GM12872 (cell line): ENCODE data around the gene MOXD1.

Experiments used
- CTCF ChIP-seq: IDR thresholded peaks from 3 replicates; pipeline ENCODE4 v1.5.1; 2011; ENCODE audit warnings: low read depth, mild to moderate bottlenecking, low read length, moderate library complexity; ENCODE audit not compliant: insufficient read depth

Gene MOXD1

GRCh38 chr6:132362442-132363185 lies 38.7 kb downstream of the MOXD1 start:
- no peak for TF ChIP-seq CTCF

GRCh38 chr6:132361101-132361500 lies 40.2 kb downstream of the MOXD1 start:
- TF ChIP-seq CTCF: no peak

- no peak for TF ChIP-seq CTCF
Observed at GRCh38 chr6:132359886-132360285, 41.4 kb downstream of the MOXD1 start.

GRCh38 chr6:132357120-132357519 lies 44.2 kb downstream of the MOXD1 start:
- no peak for TF ChIP-seq CTCF

GRCh38 chr6:132354517-132355167 lies 46.6 kb downstream of the MOXD1 start:
- TF ChIP-seq CTCF: no peak

- TF ChIP-seq CTCF: no peak
Observed at GRCh38 chr6:132348231-132348630, 53.0 kb downstream of the MOXD1 start.

GRCh38 chr6:132344811-132345210 lies 56.5 kb downstream of the MOXD1 start:
- no peak for TF ChIP-seq CTCF
